AG08396 (cell line): Measurements from ENCODE around the gene VPS13D.

Source experiments
- DNase-seq: peaks from one replicate; pipeline ENCODE4 v3.0.0; 2012; ENCODE audit warnings: low spot score, mixed read lengths

The VPS13D gene

GRCh38 chr1:12335815-12336214 is 106.0 kb downstream of the VPS13D start:
- no peak for DNase-seq

GRCh38 chr1:12336413-12336812 is 106.6 kb downstream of the VPS13D start:
- DNase-seq: no peak

GRCh38 chr1:12338017-12338416 is 108.2 kb downstream of the VPS13D start:
- DNase-seq: no peak

- DNase-seq: no peak
These were observed 109.0 kb downstream of the VPS13D start for GRCh38 chr1:12338823-12339222.

- DNase-seq: no peak
These were observed 109.6 kb downstream of the VPS13D start for GRCh38 chr1:12339396-12339795.

GRCh38 chr1:12339811-12340543 is 110.1 kb downstream of the VPS13D start:
- DNase-seq: no peak

- no peak for DNase-seq
These were observed 110.7 kb downstream of the VPS13D start for GRCh38 chr1:12340544-12340930.

- no peak for DNase-seq
These were observed 111.8 kb downstream of the VPS13D start for GRCh38 chr1:12341667-12342066.

- no peak for DNase-seq
These were observed 112.7 kb downstream of the VPS13D start for GRCh38 chr1:12342401-12343003.

- no peak for DNase-seq
These were observed 114.1 kb downstream of the VPS13D start for GRCh38 chr1:12343823-12344487.

GRCh38 chr1:12344596-12345349 is 114.9 kb downstream of the VPS13D start:
- no peak for DNase-seq

GRCh38 chr1:12345350-12346217 is 115.8 kb downstream of the VPS13D start:
- DNase-seq: no peak

GRCh38 chr1:12346483-12347151 is 116.8 kb downstream of the VPS13D start:
- DNase-seq: no peak

- DNase-seq: no peak
These were observed 118.3 kb downstream of the VPS13D start for GRCh38 chr1:12348113-12348512.

- DNase-seq: no peak
These were observed 124.2 kb downstream of the VPS13D start for GRCh38 chr1:12353981-12354380.

GRCh38 chr1:12356004-12356890 is 126.4 kb downstream of the VPS13D start:
- no peak for DNase-seq

GRCh38 chr1:12358499-12358898 is 128.7 kb downstream of the VPS13D start:
- no peak for DNase-seq

GRCh38 chr1:12359359-12360133 is 129.7 kb downstream of the VPS13D start:
- DNase-seq: no peak

GRCh38 chr1:12368646-12369045 is 138.8 kb downstream of the VPS13D start:
- DNase-seq: no peak
